ENCODE results near the gene ARID2.

DNA sequence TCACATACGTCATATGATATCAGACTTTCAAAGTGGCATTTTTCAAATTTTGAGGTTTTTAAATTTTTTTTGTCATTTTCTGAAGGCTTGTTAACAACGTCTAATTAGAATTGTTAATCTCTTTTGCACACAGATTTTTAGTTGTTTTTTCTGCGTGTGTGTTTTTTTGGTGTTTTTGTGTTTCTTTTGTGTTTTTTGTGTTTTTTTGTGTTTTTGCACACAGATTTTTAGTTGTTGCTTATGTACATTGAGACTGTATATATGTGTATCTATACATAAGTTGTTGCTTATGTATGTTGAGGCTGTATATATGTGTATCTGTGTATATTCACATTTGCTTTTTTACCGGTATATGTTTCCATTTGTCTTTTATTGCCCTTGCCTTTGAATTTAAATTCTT lies 30.8 kb downstream of the ARID2 start:
- TF ChIP-seq POLR2A (IDR thresholded peaks at IDR 0.05; ENCODE audit: insufficient read depth in 1 of 2, low read depth in 2 of 2, low read length in 2 of 2): no peak
- TF ChIP-seq ZNF543 (CRISPR knock-in tag; IDR thresholded peaks at IDR 0.05): no peak
- no peak for TF ChIP-seq SPEN (CRISPR knock-in tag; IDR thresholded peaks at IDR 0.05; ENCODE audit: low read depth)
- TF ChIP-seq, protein P1, sequence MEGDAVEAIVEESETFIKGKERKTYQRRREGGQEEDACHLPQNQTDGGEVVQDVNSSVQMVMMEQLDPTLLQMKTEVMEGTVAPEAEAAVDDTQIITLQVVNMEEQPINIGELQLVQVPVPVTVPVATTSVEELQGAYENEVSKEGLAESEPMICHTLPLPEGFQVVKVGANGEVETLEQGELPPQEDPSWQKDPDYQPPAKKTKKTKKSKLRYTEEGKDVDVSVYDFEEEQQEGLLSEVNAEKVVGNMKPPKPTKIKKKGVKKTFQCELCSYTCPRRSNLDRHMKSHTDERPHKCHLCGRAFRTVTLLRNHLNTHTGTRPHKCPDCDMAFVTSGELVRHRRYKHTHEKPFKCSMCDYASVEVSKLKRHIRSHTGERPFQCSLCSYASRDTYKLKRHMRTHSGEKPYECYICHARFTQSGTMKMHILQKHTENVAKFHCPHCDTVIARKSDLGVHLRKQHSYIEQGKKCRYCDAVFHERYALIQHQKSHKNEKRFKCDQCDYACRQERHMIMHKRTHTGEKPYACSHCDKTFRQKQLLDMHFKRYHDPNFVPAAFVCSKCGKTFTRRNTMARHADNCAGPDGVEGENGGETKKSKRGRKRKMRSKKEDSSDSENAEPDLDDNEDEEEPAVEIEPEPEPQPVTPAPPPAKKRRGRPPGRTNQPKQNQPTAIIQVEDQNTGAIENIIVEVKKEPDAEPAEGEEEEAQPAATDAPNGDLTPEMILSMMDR (CRISPR knock-in tag; IDR thresholded peaks at IDR 0.05): no peak
- TF ChIP-seq JUND (CRISPR knock-in tag; IDR thresholded peaks at IDR 0.05): no peak
- TF ChIP-seq CEBPZ (IDR thresholded peaks at IDR 0.05; ENCODE audit: low read length): no peak
- no peak for TF ChIP-seq CREM (IDR thresholded peaks at IDR 0.05)
- TF ChIP-seq CREM (CRISPR knock-in tag; IDR thresholded peaks at IDR 0.05): no peak

Measured in HepG2 (cell line).